Memory B cell (primary cell): ENCODE data around the gene CALN1.

Experiments
- ATAC-seq: fragments of 150-1000 bp; cut with Tn5 transposase; 2 replicates; pipeline ENCODE4 v1.10.0; 2021; ENCODE audit warnings: low read depth, mild to moderate bottlenecking, moderate library complexity
- DNase-seq, 2 donors: peaks; one replicate each; pipeline ENCODE4 v3.0.0; 2022; ENCODE audit warnings: low spot score in 2 of 2
- H3K27ac Mint-ChIP-seq: one replicate; pipeline ENCODE4 v1.8.0; 2022; ENCODE audit warnings: mild to moderate bottlenecking, moderate library complexity, mixed read lengths
- H3K27me3 Mint-ChIP-seq: one replicate; pipeline ENCODE4 v1.8.0; 2022; ENCODE audit warnings: mixed read lengths
- H3K36me3 Mint-ChIP-seq: one replicate; pipeline ENCODE4 v1.8.0; 2022; ENCODE audit warnings: mild to moderate bottlenecking, mixed read lengths
- H3K4me1 Mint-ChIP-seq: one replicate; pipeline ENCODE4 v1.8.0; 2022; ENCODE audit warnings: mixed read lengths
- H3K4me3 Mint-ChIP-seq: one replicate; pipeline ENCODE4 v1.8.0; 2022; ENCODE audit warnings: mild to moderate bottlenecking, moderate library complexity, mixed read lengths
- H3K9me3 Mint-ChIP-seq: one replicate; pipeline ENCODE4 v1.8.0; 2022; ENCODE audit warnings: mixed read lengths

CALN1 gene

GRCh38 chr7:72055426-72055825, 356.7 kb downstream of the CALN1 start:
- no peak overlapping the region for H3K4me3 Mint-ChIP-seq
- ATAC-seq (no peak), DNase-seq (no peak)
- H3K9me3 Mint-ChIP-seq, result peaks cover 6% of the 10 kb centered on the region
- H3K27ac Mint-ChIP-seq, result no peak overlapping the region
- H3K4me1 Mint-ChIP-seq, result no peaks in the 10 kb centered on the region
- no peaks in the 10 kb centered on the region for H3K36me3 Mint-ChIP-seq
- H3K27me3 Mint-ChIP-seq, result no peaks in the 10 kb centered on the region

- no peak for ATAC-seq
- Mint-ChIP-seq H3K4me3 (no peak overlapping the region), H3K36me3 (no peaks in the 10 kb centered on the region)
Measured at GRCh38 chr7:72053292-72053691, 358.8 kb downstream of the CALN1 start.

GRCh38 chr7:72048420-72048819, 363.7 kb downstream of the CALN1 start:
- ATAC-seq (no peak), DNase-seq (no peak)
- Mint-ChIP-seq H3K9me3 (peaks cover 5% of the 10 kb centered on the region), H3K4me1 (no peaks in the 10 kb centered on the region), H3K36me3 (no peaks in the 10 kb centered on the region), H3K27ac (no peak overlapping the region), H3K27me3 (no peaks in the 10 kb centered on the region), H3K4me3 (no peak overlapping the region)

More at GRCh38 chr7:72053292-72053691, 358.8 kb downstream of the CALN1 start:
- H3K27ac Mint-ChIP-seq, result no peak overlapping the region
- DNase-seq, result no peak
- H3K9me3 Mint-ChIP-seq, result peaks cover 8% of the 10 kb centered on the region
- no peaks in the 10 kb centered on the region for H3K4me1 Mint-ChIP-seq
- no peaks in the 10 kb centered on the region for H3K27me3 Mint-ChIP-seq

GRCh38 chr7:72042855-72043254, 369.3 kb downstream of the CALN1 start:
- Mint-ChIP-seq H3K27me3 (no peaks in the 10 kb centered on the region), H3K9me3 (peaks cover 2% of the 10 kb centered on the region), H3K36me3 (no peaks in the 10 kb centered on the region), H3K4me3 (no peak overlapping the region), H3K27ac (no peak overlapping the region), H3K4me1 (no peaks in the 10 kb centered on the region)
- DNase-seq (no peak), ATAC-seq (no peak)

GRCh38 chr7:72040641-72041040, 371.5 kb downstream of the CALN1 start:
- DNase-seq (no peak), ATAC-seq (no peak)
- Mint-ChIP-seq H3K36me3 (no peaks in the 10 kb centered on the region), H3K27me3 (no peaks in the 10 kb centered on the region), H3K27ac (no peak overlapping the region), H3K9me3 (peaks cover 6% of the 10 kb centered on the region), H3K4me3 (no peak overlapping the region), H3K4me1 (no peaks in the 10 kb centered on the region)

- ATAC-seq, result no peak
- Mint-ChIP-seq H3K27ac (no peak overlapping the region), H3K27me3 (no peaks in the 10 kb centered on the region), H3K4me3 (no peak overlapping the region), H3K4me1 (no peaks in the 10 kb centered on the region), H3K36me3 (no peaks in the 10 kb centered on the region), H3K9me3 (peaks cover 7% of the 10 kb centered on the region)
- DNase-seq, result no peak
Measured at GRCh38 chr7:72039460-72039859, 372.7 kb downstream of the CALN1 start.

- DNase-seq, result no peak
- no peaks in the 10 kb centered on the region for H3K36me3 Mint-ChIP-seq
- ATAC-seq, result no peak
- H3K27ac Mint-ChIP-seq, result no peak overlapping the region
- peaks cover 10% of the 10 kb centered on the region for H3K9me3 Mint-ChIP-seq
- H3K27me3 Mint-ChIP-seq, result no peaks in the 10 kb centered on the region
- no peaks in the 10 kb centered on the region for H3K4me1 Mint-ChIP-seq
- H3K4me3 Mint-ChIP-seq, result no peak overlapping the region
Measured at GRCh38 chr7:72038022-72038732, 374.0 kb downstream of the CALN1 start.

GRCh38 chr7:72037516-72037915, 374.6 kb downstream of the CALN1 start:
- H3K9me3 Mint-ChIP-seq, result peaks cover 10% of the 10 kb centered on the region
- H3K27ac Mint-ChIP-seq, result no peak overlapping the region
- no peaks in the 10 kb centered on the region for H3K36me3 Mint-ChIP-seq
- DNase-seq (no peak), ATAC-seq (no peak)
- H3K4me3 Mint-ChIP-seq, result no peak overlapping the region
- no peaks in the 10 kb centered on the region for H3K4me1 Mint-ChIP-seq
- no peaks in the 10 kb centered on the region for H3K27me3 Mint-ChIP-seq

- H3K4me3 Mint-ChIP-seq, result no peak overlapping the region
- no peak for DNase-seq
- no peaks in the 10 kb centered on the region for H3K27me3 Mint-ChIP-seq
- H3K4me1 Mint-ChIP-seq, result no peaks in the 10 kb centered on the region
- no peak overlapping the region for H3K27ac Mint-ChIP-seq
- no peak for ATAC-seq
- H3K9me3 Mint-ChIP-seq, result peaks cover 10% of the 10 kb centered on the region
- no peaks in the 10 kb centered on the region for H3K36me3 Mint-ChIP-seq
Measured at GRCh38 chr7:72035266-72035665, 376.9 kb downstream of the CALN1 start.

GRCh38 chr7:72032934-72033333, 379.2 kb downstream of the CALN1 start:
- no peak overlapping the region for H3K4me3 Mint-ChIP-seq
- H3K27ac Mint-ChIP-seq, result no peak overlapping the region
- H3K4me1 Mint-ChIP-seq, result no peaks in the 10 kb centered on the region
- no peak for DNase-seq
- H3K27me3 Mint-ChIP-seq, result no peaks in the 10 kb centered on the region
- H3K36me3 Mint-ChIP-seq, result no peaks in the 10 kb centered on the region
- no peak for ATAC-seq
- H3K9me3 Mint-ChIP-seq, result peaks cover 10% of the 10 kb centered on the region

GRCh38 chr7:72030994-72031667, 381.0 kb downstream of the CALN1 start:
- H3K27ac Mint-ChIP-seq, result no peak overlapping the region
- H3K9me3 Mint-ChIP-seq, result peaks cover 4% of the 10 kb centered on the region
- no peaks in the 10 kb centered on the region for H3K4me1 Mint-ChIP-seq
- H3K27me3 Mint-ChIP-seq, result no peaks in the 10 kb centered on the region
- no peak overlapping the region for H3K4me3 Mint-ChIP-seq
- ATAC-seq (no peak), DNase-seq (no peak)
- no peaks in the 10 kb centered on the region for H3K36me3 Mint-ChIP-seq

GRCh38 chr7:72028267-72028666, 383.9 kb downstream of the CALN1 start:
- no peaks in the 10 kb centered on the region for H3K4me1 Mint-ChIP-seq
- ATAC-seq, result no peak
- no peak for DNase-seq
- H3K27ac Mint-ChIP-seq, result no peak overlapping the region
- H3K4me3 Mint-ChIP-seq, result no peak overlapping the region
- peaks cover 2% of the 10 kb centered on the region for H3K9me3 Mint-ChIP-seq
- H3K27me3 Mint-ChIP-seq, result no peaks in the 10 kb centered on the region
- H3K36me3 Mint-ChIP-seq, result no peaks in the 10 kb centered on the region

- DNase-seq (no peak), ATAC-seq (no peak)
- H3K36me3 Mint-ChIP-seq, result no peaks in the 10 kb centered on the region
- no peak overlapping the region for H3K27ac Mint-ChIP-seq
- H3K27me3 Mint-ChIP-seq, result no peaks in the 10 kb centered on the region
- H3K4me1 Mint-ChIP-seq, result no peaks in the 10 kb centered on the region
- H3K9me3 Mint-ChIP-seq, result peaks cover 5% of the 10 kb centered on the region
- H3K4me3 Mint-ChIP-seq, result no peak overlapping the region
Measured at GRCh38 chr7:72025381-72025960, 386.7 kb downstream of the CALN1 start.

GRCh38 chr7:72023926-72024325, 388.2 kb downstream of the CALN1 start:
- Mint-ChIP-seq H3K27me3 (no peaks in the 10 kb centered on the region), H3K9me3 (peaks cover 5% of the 10 kb centered on the region), H3K4me1 (no peaks in the 10 kb centered on the region), H3K27ac (no peak overlapping the region), H3K4me3 (no peak overlapping the region), H3K36me3 (no peaks in the 10 kb centered on the region)
- ATAC-seq, result no peak
- DNase-seq, result no peak
